HEK293 (cell line): ENCODE measurements around the gene PSMD13.

Experiments used
- GLI4 ChIP-seq: fragments of 450-650 bp; formaldehyde crosslinking; IDR thresholded peaks from 2 replicates; pipeline ENCODE4 v1.5.1; 2016; ENCODE audit warnings: missing biosample characterization, missing genetic modification characterization
- SETDB1 ChIP-seq: IDR thresholded peaks from one replicate; pipeline ENCODE4 v1.6.1; 2017; ENCODE audit warnings: mild to moderate bottlenecking, low read length, moderate library complexity, mixed read lengths; ENCODE audit not compliant: insufficient read length
- TCF7L2 ChIP-seq: IDR thresholded peaks from 2 replicates; pipeline ENCODE4 v1.6.1; 2011; ENCODE audit warnings: low read depth, mild to moderate bottlenecking, inconsistent platforms, low read length, moderate library complexity, borderline replicate concordance
- ZFP69B ChIP-seq: fragments of 450-650 bp; formaldehyde crosslinking; IDR thresholded peaks from 2 replicates; pipeline ENCODE4 v1.5.1; 2016; ENCODE audit warnings: missing biosample characterization, missing genetic modification characterization
- ZNF350 ChIP-seq: fragments of 450-650 bp; formaldehyde crosslinking; IDR thresholded peaks from 2 replicates; pipeline ENCODE4 v1.5.0; 2017; ENCODE audit warnings: missing biosample characterization, mild to moderate bottlenecking, missing genetic modification characterization
- ZNF530 ChIP-seq: fragments of 450-650 bp; formaldehyde crosslinking; IDR thresholded peaks from 2 replicates; pipeline ENCODE4 v1.5.1; 2016; ENCODE audit warnings: low read depth, missing biosample characterization, missing genetic modification characterization
- ZNF555 ChIP-seq: fragments of 450-650 bp; formaldehyde crosslinking; conservative IDR thresholded peaks from 2 replicates; pipeline ENCODE4 v1.5.1; 2017; ENCODE audit warnings: missing biosample characterization, mild to moderate bottlenecking, missing genetic modification characterization, inconsistent platforms
- ZNF768 ChIP-seq: fragments of 450-650 bp; formaldehyde crosslinking; IDR thresholded peaks from 2 replicates; pipeline ENCODE4 v1.5.1; 2018; ENCODE audit warnings: missing biosample characterization, mild to moderate bottlenecking, missing genetic modification characterization
- TF ChIP-seq, protein P1 (sequence below): fragments of 450-650 bp; formaldehyde crosslinking; IDR thresholded peaks from 2 replicates; pipeline ENCODE4 v1.5.1; 2016; ENCODE audit warnings: missing biosample characterization, missing genetic modification characterization

DNA sequence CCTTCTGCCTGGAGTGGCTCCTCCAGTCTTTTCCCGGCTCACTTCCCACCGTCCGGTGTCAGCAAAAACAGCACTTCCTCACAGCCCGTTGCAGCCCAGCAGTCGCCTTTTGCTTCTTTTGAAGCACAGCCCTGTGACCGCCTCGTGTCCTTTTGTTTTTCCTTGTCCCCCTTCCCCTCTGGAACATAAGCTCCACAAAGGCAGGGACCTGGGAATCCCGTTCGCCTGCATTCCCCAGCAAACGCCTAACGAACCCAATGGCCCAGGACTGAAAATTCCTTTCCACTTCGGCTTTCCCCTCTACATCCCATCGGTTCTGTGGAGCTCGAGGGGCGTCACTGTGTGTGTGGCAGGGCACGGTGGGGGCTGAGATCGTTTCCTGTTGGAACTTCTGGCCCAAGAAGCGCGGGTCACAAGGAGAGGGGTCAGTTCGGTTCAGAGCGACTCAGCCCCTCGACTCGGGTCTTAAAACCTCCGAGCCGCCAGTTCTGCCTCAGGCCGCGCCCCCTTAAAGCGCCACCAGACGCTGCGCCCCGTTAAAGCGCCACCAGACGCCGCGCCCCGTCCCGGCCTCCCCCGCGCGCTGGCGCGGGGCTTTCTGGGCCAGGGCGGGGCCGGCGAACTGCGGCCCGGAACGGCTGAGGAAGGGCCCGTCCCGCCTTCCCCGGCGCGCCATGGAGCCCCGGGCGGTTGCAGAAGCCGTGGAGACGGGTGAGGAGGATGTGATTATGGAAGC lies 28.4 kb upstream of the PSMD13 start:
- TF ChIP-seq, protein P1, sequence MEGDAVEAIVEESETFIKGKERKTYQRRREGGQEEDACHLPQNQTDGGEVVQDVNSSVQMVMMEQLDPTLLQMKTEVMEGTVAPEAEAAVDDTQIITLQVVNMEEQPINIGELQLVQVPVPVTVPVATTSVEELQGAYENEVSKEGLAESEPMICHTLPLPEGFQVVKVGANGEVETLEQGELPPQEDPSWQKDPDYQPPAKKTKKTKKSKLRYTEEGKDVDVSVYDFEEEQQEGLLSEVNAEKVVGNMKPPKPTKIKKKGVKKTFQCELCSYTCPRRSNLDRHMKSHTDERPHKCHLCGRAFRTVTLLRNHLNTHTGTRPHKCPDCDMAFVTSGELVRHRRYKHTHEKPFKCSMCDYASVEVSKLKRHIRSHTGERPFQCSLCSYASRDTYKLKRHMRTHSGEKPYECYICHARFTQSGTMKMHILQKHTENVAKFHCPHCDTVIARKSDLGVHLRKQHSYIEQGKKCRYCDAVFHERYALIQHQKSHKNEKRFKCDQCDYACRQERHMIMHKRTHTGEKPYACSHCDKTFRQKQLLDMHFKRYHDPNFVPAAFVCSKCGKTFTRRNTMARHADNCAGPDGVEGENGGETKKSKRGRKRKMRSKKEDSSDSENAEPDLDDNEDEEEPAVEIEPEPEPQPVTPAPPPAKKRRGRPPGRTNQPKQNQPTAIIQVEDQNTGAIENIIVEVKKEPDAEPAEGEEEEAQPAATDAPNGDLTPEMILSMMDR (tag by site-specific recombination), result no peak
- TF ChIP-seq ZNF350 (tag by site-specific recombination) (no peak), ZNF555 (tag by site-specific recombination) (no peak), ZNF530 (tag by site-specific recombination) (no peak), ZNF768 (tag by site-specific recombination) (no peak), TCF7L2 (no peak), GLI4 (tag by site-specific recombination) (no peak), ZFP69B (tag by site-specific recombination) (peak; percentile 74), SETDB1 (no peak)
